Chondrocyte (in vitro differentiated cells): ENCODE results near the gene PLXNA4. TPM values are rescaled to one million over a fixed set of nuclear protein-coding genes. Genes with fewer than 3 reads are reported as not detected.

Experiments used
- DNase-seq: peaks from one replicate; pipeline ENCODE4 v3.0.0; 2021; ENCODE audit warnings: mixed read lengths, low spot score
- H3K27ac Mint-ChIP-seq: one replicate; pipeline ENCODE4 v1.8.0; 2021; ENCODE audit warnings: mild to moderate bottlenecking, moderate library complexity, mixed read lengths; ENCODE audit not compliant: unreplicated experiment
- H3K27me3 Mint-ChIP-seq: 2 replicates; pipeline ENCODE4 v1.8.0; 2021; ENCODE audit warnings: low read depth, mixed read lengths
- H3K36me3 Mint-ChIP-seq: 2 replicates; pipeline ENCODE4 v1.8.0; 2021; ENCODE audit warnings: low read depth, mixed read lengths
- H3K4me1 Mint-ChIP-seq: 2 replicates; pipeline ENCODE4 v1.8.0; 2021; ENCODE audit warnings: low read depth, mild to moderate bottlenecking, mixed read lengths
- H3K4me3 Mint-ChIP-seq: one replicate; pipeline ENCODE4 v1.8.0; 2021; ENCODE audit warnings: mild to moderate bottlenecking, moderate library complexity, mixed read lengths; ENCODE audit not compliant: unreplicated experiment
- H3K9me3 Mint-ChIP-seq: 2 replicates; pipeline ENCODE4 v1.8.0; 2021; ENCODE audit warnings: low read depth, mixed read lengths
- CTCF ChIP-seq: fragments of 200-600 bp; sonication (generic); IDR thresholded peaks from 2 replicates; pipeline ENCODE4 v1.5.0; 2021; ENCODE audit warnings: antibody characterized with exemption, mild to moderate bottlenecking, moderate library complexity
- total RNA-seq: library from RNA; stranded (reverse); gene quantifications from 3 replicates; pipeline ENCODE4 v1.2.1, GENCODE V29; 2021

The PLXNA4 gene
- total RNA-seq, 1 donor from 2014 or later, result 11.3 TPM

DNA sequence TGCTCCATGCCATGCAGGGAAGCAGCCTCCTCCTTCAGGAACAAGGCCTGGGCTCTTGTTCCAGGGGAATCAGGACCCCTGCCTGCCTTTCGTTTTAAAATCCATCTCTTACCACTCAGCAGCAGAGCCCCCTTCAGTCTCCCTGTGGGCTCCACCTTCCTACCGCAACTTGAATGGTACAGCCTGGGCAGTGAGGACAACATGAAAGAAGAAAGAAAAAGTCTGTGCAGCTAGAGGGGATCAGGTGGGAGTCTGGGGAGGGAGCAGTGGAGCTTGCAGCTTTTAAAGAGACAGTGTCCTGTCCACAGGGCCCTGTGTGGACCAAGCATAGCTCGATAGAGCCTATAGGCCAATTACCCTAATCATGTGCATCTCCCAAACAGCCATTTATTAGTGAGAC, 3.7 kb downstream of the PLXNA4 start:
- Mint-ChIP-seq H3K36me3 (peaks cover 9% of the 10 kb centered on the region), H3K4me3 (no peak overlapping the region), H3K27ac (no peak overlapping the region), H3K4me1 (peaks cover 35% of the 10 kb centered on the region), H3K9me3 (no peaks in the 10 kb centered on the region), H3K27me3 (peaks cover 2% of the 10 kb centered on the region)
- no peak for DNase-seq
- TF ChIP-seq CTCF, result no peak

GRCh38 chr7:132571970-132572369, 4.3 kb downstream of the PLXNA4 start:
- TF ChIP-seq CTCF, result no peak
- peaks cover 9% of the 10 kb centered on the region for H3K36me3 Mint-ChIP-seq
- H3K9me3 Mint-ChIP-seq, result no peaks in the 10 kb centered on the region
- H3K27me3 Mint-ChIP-seq, result peaks cover 1% of the 10 kb centered on the region
- no peak overlapping the region for H3K4me3 Mint-ChIP-seq
- no peak for DNase-seq
- no peak overlapping the region for H3K27ac Mint-ChIP-seq
- peaks cover 35% of the 10 kb centered on the region for H3K4me1 Mint-ChIP-seq

- Mint-ChIP-seq H3K36me3 (peaks cover 10% of the 10 kb centered on the region), H3K27ac (no peak overlapping the region), H3K27me3 (peaks cover 1% of the 10 kb centered on the region), H3K4me3 (no peak overlapping the region), H3K4me1 (peaks cover 25% of the 10 kb centered on the region), H3K9me3 (no peaks in the 10 kb centered on the region)
- DNase-seq, result no peak
- no peak for TF ChIP-seq CTCF
Measured at GRCh38 chr7:132569884-132570614, 6.2 kb downstream of the PLXNA4 start.

DNA sequence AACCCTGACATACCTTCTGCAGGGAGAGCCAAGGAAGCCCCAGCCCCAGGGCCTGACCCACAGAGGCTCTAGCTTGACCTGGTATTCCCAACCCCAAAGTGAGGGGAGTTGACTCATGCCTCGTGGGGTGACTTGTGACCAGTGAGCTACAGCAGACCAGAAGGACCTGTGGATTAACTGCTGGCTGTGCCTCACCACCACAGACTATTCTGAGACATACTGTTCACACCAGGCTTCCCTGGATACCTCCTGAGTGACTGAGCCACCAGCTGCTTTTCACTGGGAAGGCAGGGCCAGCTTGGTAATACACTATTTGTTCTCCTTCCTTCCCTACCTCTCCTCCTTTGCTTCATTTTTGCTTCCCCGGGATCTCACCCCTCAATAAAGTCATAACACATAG, 7.3 kb downstream of the PLXNA4 start:
- H3K36me3 Mint-ChIP-seq, result peaks cover 10% of the 10 kb centered on the region
- DNase-seq, result no peak
- no peak for TF ChIP-seq CTCF
- H3K4me1 Mint-ChIP-seq, result peaks cover 17% of the 10 kb centered on the region
- no peak overlapping the region for H3K4me3 Mint-ChIP-seq
- no peaks in the 10 kb centered on the region for H3K9me3 Mint-ChIP-seq
- no peak overlapping the region for H3K27ac Mint-ChIP-seq
- H3K27me3 Mint-ChIP-seq, result peaks cover 4% of the 10 kb centered on the region

GRCh38 chr7:132565885-132566284, 10.4 kb downstream of the PLXNA4 start:
- H3K27me3 Mint-ChIP-seq, result peaks cover 3% of the 10 kb centered on the region

More at GRCh38 chr7:132565885-132566284, 10.4 kb downstream of the PLXNA4 start:
- H3K9me3 Mint-ChIP-seq, result no peaks in the 10 kb centered on the region
- H3K36me3 Mint-ChIP-seq, result peaks cover 4% of the 10 kb centered on the region
- no peak for DNase-seq
- H3K4me1 Mint-ChIP-seq, result no peaks in the 10 kb centered on the region
- no peak overlapping the region for H3K4me3 Mint-ChIP-seq
- no peak overlapping the region for H3K27ac Mint-ChIP-seq
- no peak for TF ChIP-seq CTCF
